Keratinocyte (primary cell): ENCODE results near the gene IGFALS. TPM values are rescaled to one million over a fixed set of nuclear protein-coding genes. Genes with fewer than 3 reads are reported as not detected.

Source experiments
- DNase-seq: peaks from one replicate; pipeline ENCODE4 v3.0.0-alpha.2; 2011; ENCODE audit warnings: low read depth, missing footprints, low spot score
- FAIRE-seq: peaks from 2 replicates; lab custom pipeline; 2011; peaks lifted over from hg19 to GRCh38; lab: Jason Lieb, UNC
- H2AFZ ChIP-seq: 2 replicates; pipeline ENCODE4 v1.6.0; 2012; ENCODE audit warnings: low read length, control low read depth, inconsistent platforms; ENCODE audit not compliant: control insufficient read depth
- H3K27ac ChIP-seq: 2 replicates; pipeline ENCODE4 v1.5.1; 2011; ENCODE audit warnings: low read length; ENCODE audit not compliant: control insufficient read depth, insufficient read depth
- H3K27me3 ChIP-seq: 3 replicates; pipeline ENCODE4 v1.6.0; 2011; ENCODE audit warnings: low read length; ENCODE audit not compliant: control insufficient read depth, insufficient read depth; ENCODE audit errors: extremely low read depth
- H3K36me3 ChIP-seq, 2 experiments: 2 replicates in 1 of 2; 3 replicates in 1 of 2; pipeline ENCODE4 v1.5.1; 2011; ENCODE audit warnings: low read length in 2 of 2, mild to moderate bottlenecking in 1 of 2; ENCODE audit not compliant: control insufficient read depth in 2 of 2, insufficient read depth in 2 of 2; ENCODE audit errors: extremely low read depth in 1 of 2
- H3K4me1 ChIP-seq: 3 replicates; pipeline ENCODE4 v1.5.1; 2011; ENCODE audit warnings: low read length; ENCODE audit not compliant: control insufficient read depth, insufficient read depth; ENCODE audit errors: extremely low read depth
- H3K4me2 ChIP-seq: 3 replicates; pipeline ENCODE4 v1.6.0; 2011; ENCODE audit warnings: low read depth, low read length; ENCODE audit not compliant: control insufficient read depth, insufficient read depth; ENCODE audit errors: extremely low read depth
- H3K4me3 ChIP-seq, 3 experiments: fragments of 200-600 bp in 1 of 3; sonication (generic) in 1 of 3; 2 replicates in 2 of 3; 3 replicates in 1 of 3; pipeline ENCODE4 v1.5.1; 2011 to 2016; ENCODE audit warnings: low read length in 3 of 3, mild to moderate bottlenecking in 3 of 3, control low read depth in 2 of 3, inconsistent platforms in 1 of 3, low read depth in 1 of 3, mixed read lengths in 1 of 3, mixed run types in 1 of 3, moderate library complexity in 1 of 3; ENCODE audit not compliant: control insufficient read depth in 2 of 3, insufficient read depth in 2 of 3; ENCODE audit errors: extremely low read depth in 1 of 3
- H3K79me2 ChIP-seq: 2 replicates; pipeline ENCODE4 v1.6.0; 2012; ENCODE audit warnings: low read length; ENCODE audit not compliant: control insufficient read depth, insufficient read depth
- H3K9ac ChIP-seq: 3 replicates; pipeline ENCODE4 v1.6.0; 2011; ENCODE audit warnings: low read length; ENCODE audit not compliant: control insufficient read depth, insufficient read depth; ENCODE audit errors: extremely low read depth
- H3K9me1 ChIP-seq: 3 replicates; pipeline ENCODE4 v1.6.0; 2011; ENCODE audit warnings: low read length; ENCODE audit not compliant: control insufficient read depth, insufficient read depth; ENCODE audit errors: extremely low read depth
- H3K9me3 ChIP-seq: 2 replicates; pipeline ENCODE4 v1.5.1; 2012; ENCODE audit warnings: low read depth, low read length; ENCODE audit not compliant: control insufficient read depth
- H4K20me1 ChIP-seq: 3 replicates; pipeline ENCODE4 v1.6.0; 2011; ENCODE audit warnings: low read length; ENCODE audit not compliant: control insufficient read depth, insufficient read depth; ENCODE audit errors: extremely low read depth
- EZH2 ChIP-seq: IDR thresholded peaks from one replicate; pipeline ENCODE4 v1.6.1; 2012; ENCODE audit warnings: inconsistent platforms, mild to moderate bottlenecking, low read length, moderate library complexity
- dilution Hi-C: fragments of 300-500 bp; cut with MboI; formaldehyde crosslinking; loops from one replicate; pipeline ENCODE4 v1.7.0; 2020; ENCODE audit warnings: low sequenced_read_pairs; ENCODE audit not compliant: extremely low pct_ligation_motif_present
- polyA plus RNA-seq, 5 experiments: library from polyadenylated mRNA; depleted of rRNA in 3 of 5; stranded (reverse) in 3 of 5; stranded (forward) in 1 of 5; unstranded in 1 of 5; fragments of >200 nt; gene quantifications; 1 replicate in 1 of 5; 2 replicates in 3 of 5; 3 replicates in 1 of 5; pipeline versions ENCODE4 v1.2.1 to v1.2.3, GENCODE V29; 2011 to 2012; ENCODE audit warnings: missing spikeins in 2 of 5, low read depth in 1 of 5, low replicate concordance in 1 of 5
- TF ChIP-seq, protein P1 (sequence below), 3 experiments: IDR thresholded peaks in 1 of 3; conservative IDR thresholded peaks in 1 of 3; optimal IDR thresholded peaks in 1 of 3; 2 replicates in 2 of 3; 3 replicates in 1 of 3; pipeline versions ENCODE3 to v1.5.1; 2011; ENCODE audit warnings: low read length in 3 of 3, mild to moderate bottlenecking in 3 of 3, moderate library complexity in 2 of 3, control low read depth in 1 of 3, inconsistent platforms in 1 of 3; ENCODE audit not compliant: insufficient read depth in 2 of 3; ENCODE audit errors: extremely low read depth in 1 of 3

IGFALS gene
- polyA plus RNA-seq, 1 donor (not counting 4 experiments of a cell fraction or from before 2014, with no cell fraction given) = not detected

DNA sequence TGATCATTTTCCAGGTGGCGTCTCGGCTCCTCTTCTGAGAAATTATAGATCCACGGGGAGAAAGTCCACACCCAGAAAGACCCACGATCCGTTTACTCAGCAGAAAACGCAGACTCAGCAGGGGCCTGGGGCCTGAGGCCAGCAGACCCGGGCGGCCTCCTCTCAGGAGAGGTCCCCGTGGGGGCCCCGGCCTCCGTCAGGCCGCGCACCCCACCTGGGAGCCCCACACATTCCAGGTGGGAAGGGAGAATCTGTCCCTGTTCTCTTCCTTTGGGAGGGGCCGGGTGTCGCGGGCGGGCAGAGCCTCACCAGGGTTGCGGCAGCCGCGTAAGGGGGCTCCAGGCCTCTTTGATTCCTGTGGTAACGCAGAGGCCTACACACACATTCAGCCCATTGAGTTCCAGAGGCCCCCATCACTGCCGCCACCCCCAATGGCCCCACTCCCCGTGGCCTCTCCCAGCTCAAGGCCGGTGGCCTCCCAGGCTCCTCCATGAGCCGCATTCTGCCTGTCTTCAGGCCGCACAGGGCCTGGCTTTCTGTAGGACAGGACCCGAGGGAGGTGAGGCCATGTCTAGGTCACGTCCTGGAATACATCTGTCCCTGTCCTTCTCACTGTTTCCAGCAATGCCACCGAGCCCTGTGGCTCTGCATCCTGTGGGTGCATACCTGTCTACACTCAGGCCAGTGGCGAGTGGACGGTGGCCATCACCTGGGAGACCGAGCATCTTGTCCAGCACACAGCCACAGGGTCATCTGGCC, 1.6 kb upstream of the IGFALS start:
- Histone ChIP-seq H3K4me2 (no peak overlapping the region), H3K27ac (no peak overlapping the region), H4K20me1 (no peaks in the 10 kb centered on the region), H3K4me3 (no peak overlapping the region), H2AFZ (no peak overlapping the region), H3K36me3 (no peaks in the 10 kb centered on the region), H3K79me2 (no peaks in the 10 kb centered on the region), H3K9me1 (no peaks in the 10 kb centered on the region), H3K9me3 (peaks cover 2% of the 10 kb centered on the region), H3K9ac (no peak overlapping the region), H3K27me3 (no peaks in the 10 kb centered on the region), H3K4me1 (no peaks in the 10 kb centered on the region)
- no peak for FAIRE-seq
- TF ChIP-seq EZH2 = no peak
- TF ChIP-seq, protein P1, sequence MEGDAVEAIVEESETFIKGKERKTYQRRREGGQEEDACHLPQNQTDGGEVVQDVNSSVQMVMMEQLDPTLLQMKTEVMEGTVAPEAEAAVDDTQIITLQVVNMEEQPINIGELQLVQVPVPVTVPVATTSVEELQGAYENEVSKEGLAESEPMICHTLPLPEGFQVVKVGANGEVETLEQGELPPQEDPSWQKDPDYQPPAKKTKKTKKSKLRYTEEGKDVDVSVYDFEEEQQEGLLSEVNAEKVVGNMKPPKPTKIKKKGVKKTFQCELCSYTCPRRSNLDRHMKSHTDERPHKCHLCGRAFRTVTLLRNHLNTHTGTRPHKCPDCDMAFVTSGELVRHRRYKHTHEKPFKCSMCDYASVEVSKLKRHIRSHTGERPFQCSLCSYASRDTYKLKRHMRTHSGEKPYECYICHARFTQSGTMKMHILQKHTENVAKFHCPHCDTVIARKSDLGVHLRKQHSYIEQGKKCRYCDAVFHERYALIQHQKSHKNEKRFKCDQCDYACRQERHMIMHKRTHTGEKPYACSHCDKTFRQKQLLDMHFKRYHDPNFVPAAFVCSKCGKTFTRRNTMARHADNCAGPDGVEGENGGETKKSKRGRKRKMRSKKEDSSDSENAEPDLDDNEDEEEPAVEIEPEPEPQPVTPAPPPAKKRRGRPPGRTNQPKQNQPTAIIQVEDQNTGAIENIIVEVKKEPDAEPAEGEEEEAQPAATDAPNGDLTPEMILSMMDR (optimal IDR thresholded peaks at IDR 0.05 in 1 of 3, IDR thresholded peaks at IDR 0.05 in 1 of 3, conservative IDR thresholded peaks at IDR 0.05 in 1 of 3; ENCODE audit: extremely low read depth in 1 of 3, insufficient read depth in 2 of 3, low read length in 3 of 3) = no peak
- dilution Hi-C loops = no loop called here
- no peak for DNase-seq

DNA sequence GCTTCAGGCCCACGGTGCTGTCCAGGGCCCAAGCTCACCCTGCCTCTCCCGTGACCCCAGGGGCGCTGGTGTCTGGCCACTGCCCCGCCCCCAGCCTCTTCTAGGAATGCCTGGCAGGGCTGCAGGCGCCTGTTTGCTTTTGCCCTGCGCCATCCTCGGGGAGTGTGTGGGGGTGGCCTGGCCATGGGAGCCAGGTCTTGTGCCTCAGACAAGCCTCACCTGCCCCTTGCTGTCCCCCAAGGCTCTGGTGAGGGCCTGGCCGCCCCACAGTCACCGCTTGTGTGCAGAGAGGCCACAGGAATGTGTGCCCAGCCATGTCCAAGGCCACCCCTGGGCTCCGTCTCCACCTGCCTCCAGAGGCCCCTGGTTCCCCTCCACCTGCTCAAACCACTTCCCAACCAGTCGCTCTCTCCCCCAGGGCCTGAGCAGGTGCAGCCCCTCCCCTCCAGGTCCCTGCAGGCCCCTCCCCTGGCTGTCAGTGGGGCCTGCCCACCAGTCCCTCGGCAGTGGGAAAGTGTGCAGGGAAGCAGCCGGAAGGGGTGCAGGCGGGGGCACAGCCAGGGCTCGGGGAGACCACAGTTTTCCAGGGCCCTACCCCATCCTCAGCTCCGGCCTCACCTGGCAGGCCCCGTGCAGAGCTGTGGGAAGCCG, 841 bp upstream of the IGFALS start:
- H2AFZ ChIP-seq = no peak overlapping the region
- no peaks in the 10 kb centered on the region for H4K20me1 ChIP-seq
- peaks cover under 1% of the 10 kb centered on the region for H3K4me1 ChIP-seq
- H3K79me2 ChIP-seq = no peaks in the 10 kb centered on the region
- no peak overlapping the region for H3K9ac ChIP-seq
- DNase-seq (no peak), FAIRE-seq (no peak)
- dilution Hi-C loops = no loop called here
- H3K9me3 ChIP-seq = peaks cover 2% of the 10 kb centered on the region
- H3K4me3 ChIP-seq = no peak overlapping the region
- H3K36me3 ChIP-seq = no peaks in the 10 kb centered on the region
- TF ChIP-seq, protein P1 (optimal IDR thresholded peaks at IDR 0.05 in 1 of 3, IDR thresholded peaks at IDR 0.05 in 1 of 3, conservative IDR thresholded peaks at IDR 0.05 in 1 of 3; ENCODE audit: extremely low read depth in 1 of 3, insufficient read depth in 2 of 3, low read length in 3 of 3) = no peak
- no peak for TF ChIP-seq EZH2
- H3K9me1 ChIP-seq = no peaks in the 10 kb centered on the region
- H3K27ac ChIP-seq = no peak overlapping the region
- H3K4me2 ChIP-seq = no peak overlapping the region
- no peaks in the 10 kb centered on the region for H3K27me3 ChIP-seq
